HTERT RPE-1 (cell line): Measurements from ENCODE around the gene LPGAT1.
"Not testable (repeated sequence)": the region's sequence is repeated elsewhere in the genome, so short reads cannot be mapped to it uniquely, and the experiment has no call there.

Experiments used
- in situ Hi-C: fragments of 300-500 bp; cut with MboI; formaldehyde crosslinking; loops from 4 replicates; pipeline ENCODE4 v1.14.3; 2020; ENCODE audit warnings: low sequenced_read_pairs

The LPGAT1 gene

GRCh38 chr1:211830328-211831142, at the start of gene LPGAT1:
LPGAT1 (minus strand) TSS chr1:211830763; CDS start chr1:211829296, 1,467 bp downstream.
- in situ Hi-C loops = no loop called here

- in situ Hi-C loops = no loop called here
Observed at GRCh38 chr1:211879475-211879874, 48.9 kb upstream of the LPGAT1 start.

GRCh38 chr1:211876851-211877590, 46.5 kb upstream of the LPGAT1 start:
- in situ Hi-C loops = no loop called here

- in situ Hi-C loops = no loop called here
Observed at GRCh38 chr1:211875541-211875940, 45.0 kb upstream of the LPGAT1 start.

GRCh38 chr1:211874521-211875347, 44.2 kb upstream of the LPGAT1 start:
- in situ Hi-C loops = no loop called here

- in situ Hi-C loops = not testable (repeated sequence)
Observed at GRCh38 chr1:211873731-211874130, 43.2 kb upstream of the LPGAT1 start.

GRCh38 chr1:211870156-211870555, 39.6 kb upstream of the LPGAT1 start:
- in situ Hi-C loops = no loop called here

GRCh38 chr1:211865180-211865579, 34.6 kb upstream of the LPGAT1 start:
- in situ Hi-C loops = no loop called here

GRCh38 chr1:211859405-211859804, 28.8 kb upstream of the LPGAT1 start:
- in situ Hi-C loops = no loop called here

GRCh38 chr1:211851174-211851573, 20.6 kb upstream of the LPGAT1 start:
- in situ Hi-C loops = no loop called here

GRCh38 chr1:211843507-211844298, 13.1 kb upstream of the LPGAT1 start:
- in situ Hi-C loops = no loop called here

- in situ Hi-C loops = no loop called here
Observed at GRCh38 chr1:211843018-211843417, 12.5 kb upstream of the LPGAT1 start.

- in situ Hi-C loops = no loop called here
Observed at GRCh38 chr1:211842518-211842917, 12.0 kb upstream of the LPGAT1 start.

- in situ Hi-C loops = no loop called here
Observed at GRCh38 chr1:211839106-211839505, 8.5 kb upstream of the LPGAT1 start.

GRCh38 chr1:211833174-211833820, 2.7 kb upstream of the LPGAT1 start:
- in situ Hi-C loops = no loop called here

GRCh38 chr1:211832661-211833060, 2.1 kb upstream of the LPGAT1 start:
- in situ Hi-C loops = no loop called here

GRCh38 chr1:211831558-211832323, 1.2 kb upstream of the LPGAT1 start:
- in situ Hi-C loops = no loop called here

GRCh38 chr1:211830055-211830327, 572 bp downstream of the LPGAT1 start:
- in situ Hi-C loops = no loop called here

- in situ Hi-C loops = no loop called here
Observed at GRCh38 chr1:211829343-211830054, 1.1 kb downstream of the LPGAT1 start.
